OCI-LY1 (cell line): Measurements from ENCODE around the gene BAG5.
A peak's percentile ranks its signal among the peaks of the same experiment; 100 is the strongest.

Experiments
- H2AFZ ChIP-seq: fragments of 200-600 bp; sonication (generic), shearing (Covaris generic); 2 replicates; pipeline ENCODE4 v1.6.0; 2014; ENCODE audit warnings: antibody characterized with exemption, mild to moderate bottlenecking, low read length
- H3F3A ChIP-seq: fragments of 200-600 bp; sonication (generic), shearing (Covaris generic); 2 replicates; pipeline ENCODE4 v1.6.0; 2014; ENCODE audit warnings: mild to moderate bottlenecking, antibody characterized with exemption, low read length, moderate library complexity; ENCODE audit not compliant: insufficient read depth
- H3K27ac ChIP-seq: fragments of 200-600 bp; sonication (generic); 2 replicates; pipeline ENCODE4 v1.5.1; 2014; ENCODE audit warnings: low read length, mixed run types, mild to moderate bottlenecking, low read depth; ENCODE audit not compliant: poor library complexity, severe bottlenecking
- H3K27me3 ChIP-seq: fragments of 200-600 bp; sonication (generic); 2 replicates; pipeline ENCODE4 v1.6.0; 2014; ENCODE audit warnings: antibody characterized with exemption, mild to moderate bottlenecking, low read length, moderate library complexity; ENCODE audit not compliant: insufficient read depth
- H3K36me3 ChIP-seq: fragments of 200-600 bp; sonication (generic); 2 replicates; pipeline ENCODE4 v1.6.1; 2014; ENCODE audit warnings: mild to moderate bottlenecking, antibody characterized with exemption, low read length, moderate library complexity, mixed read lengths; ENCODE audit not compliant: insufficient read depth
- H3K4me1 ChIP-seq: fragments of 200-600 bp; sonication (generic); 2 replicates; pipeline ENCODE4 v1.5.1; 2014; ENCODE audit warnings: mild to moderate bottlenecking, low read length, moderate library complexity; ENCODE audit not compliant: insufficient read depth, severe bottlenecking
- H3K4me2 ChIP-seq: fragments of 200-600 bp; sonication (generic), shearing (Covaris generic); 2 replicates; pipeline ENCODE4 v1.6.1; 2014; ENCODE audit warnings: low read length
- H3K4me3 ChIP-seq: fragments of 200-600 bp; sonication (generic); 2 replicates; pipeline ENCODE4 v1.5.1; 2014; ENCODE audit warnings: low read length, low read depth, mild to moderate bottlenecking, mixed read lengths; ENCODE audit not compliant: poor library complexity, severe bottlenecking
- H3K79me2 ChIP-seq: fragments of 200-600 bp; shearing (Covaris generic); 2 replicates; pipeline ENCODE4 v1.6.1; 2016; ENCODE audit warnings: mixed run types, low read length, mixed read lengths; ENCODE audit not compliant: insufficient read depth
- H3K9ac ChIP-seq: fragments of 200-600 bp; sonication (generic), shearing (Covaris generic); 2 replicates; pipeline ENCODE4 v1.6.1; 2014; ENCODE audit warnings: mild to moderate bottlenecking, low read length, mixed read lengths
- H3K9me2 ChIP-seq: fragments of 200-600 bp; sonication (generic), shearing (Covaris generic); 2 replicates; pipeline ENCODE4 v1.6.1; 2014; ENCODE audit warnings: low read depth, mild to moderate bottlenecking, low read length, mixed read lengths
- H3K9me3 ChIP-seq: fragments of 200-600 bp; shearing (Covaris generic); 2 replicates; pipeline ENCODE4 v1.6.1; 2014; ENCODE audit warnings: low read length, mixed read lengths
- H4K20me1 ChIP-seq: fragments of 200-600 bp; sonication (generic), shearing (Covaris generic); 2 replicates; pipeline ENCODE4 v1.6.0; 2016; ENCODE audit warnings: mild to moderate bottlenecking, low read length; ENCODE audit not compliant: insufficient read depth
- EZH2 ChIP-seq: fragments of 200-600 bp; sonication (generic), shearing (Covaris generic); IDR thresholded peaks from 2 replicates; pipeline ENCODE4 v1.8.0; 2017; ENCODE audit warnings: borderline replicate concordance, mixed run types, mild to moderate bottlenecking, antibody characterized with exemption, low read length, moderate library complexity, mixed read lengths
- TF ChIP-seq, protein P1 (sequence below): fragments of 200-600 bp; sonication (generic), shearing (Covaris generic); IDR thresholded peaks from 2 replicates; pipeline ENCODE4 v1.5.1; 2017; ENCODE audit warnings: mild to moderate bottlenecking, antibody characterized with exemption, low read length, moderate library complexity, mixed read lengths

BAG5 gene

DNA sequence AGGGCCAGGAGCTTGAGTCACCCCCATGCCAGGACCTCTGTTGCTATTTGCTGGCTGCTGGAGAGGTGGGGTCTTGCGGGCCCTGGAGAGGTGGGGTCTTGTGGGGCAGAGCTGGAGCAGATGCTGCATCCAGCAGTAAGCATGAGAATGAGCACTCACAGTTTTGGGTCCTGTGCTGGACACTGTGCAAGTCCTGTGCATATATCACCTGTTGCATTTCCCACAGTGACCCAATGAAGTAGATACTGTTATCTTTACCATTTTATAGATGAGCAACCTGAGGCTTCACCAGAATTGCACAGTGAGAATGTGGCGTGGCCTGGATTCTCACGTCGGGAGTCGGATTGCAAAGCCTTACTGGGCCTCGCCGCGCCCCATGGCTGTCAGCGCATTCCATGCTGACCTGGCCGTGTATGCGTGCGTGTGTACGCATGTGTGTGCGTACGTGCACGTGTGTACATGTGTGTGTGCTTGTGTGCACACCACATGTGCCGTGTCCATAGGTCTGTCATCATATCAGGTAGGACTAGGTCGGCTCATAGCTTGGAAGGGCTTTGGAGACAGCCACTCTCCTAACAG is 12.3 kb upstream of the BAG5 start:
- Histone ChIP-seq H3K4me1 (peaks cover 4% of the 10 kb centered on the region), H3F3A (no peaks in the 10 kb centered on the region), H3K79me2 (no peaks in the 10 kb centered on the region), H3K9me2 (no peaks in the 10 kb centered on the region), H3K4me3 (no peak overlapping the region), H4K20me1 (no peaks in the 10 kb centered on the region), H3K27me3 (no peaks in the 10 kb centered on the region), H3K9me3 (no peaks in the 10 kb centered on the region), H3K27ac (no peak overlapping the region), H3K9ac (no peak overlapping the region), H2AFZ (no peak overlapping the region), H3K36me3 (peaks cover 45% of the 10 kb centered on the region), H3K4me2 (no peak overlapping the region)
- no peak for TF ChIP-seq EZH2
- TF ChIP-seq, protein P1, sequence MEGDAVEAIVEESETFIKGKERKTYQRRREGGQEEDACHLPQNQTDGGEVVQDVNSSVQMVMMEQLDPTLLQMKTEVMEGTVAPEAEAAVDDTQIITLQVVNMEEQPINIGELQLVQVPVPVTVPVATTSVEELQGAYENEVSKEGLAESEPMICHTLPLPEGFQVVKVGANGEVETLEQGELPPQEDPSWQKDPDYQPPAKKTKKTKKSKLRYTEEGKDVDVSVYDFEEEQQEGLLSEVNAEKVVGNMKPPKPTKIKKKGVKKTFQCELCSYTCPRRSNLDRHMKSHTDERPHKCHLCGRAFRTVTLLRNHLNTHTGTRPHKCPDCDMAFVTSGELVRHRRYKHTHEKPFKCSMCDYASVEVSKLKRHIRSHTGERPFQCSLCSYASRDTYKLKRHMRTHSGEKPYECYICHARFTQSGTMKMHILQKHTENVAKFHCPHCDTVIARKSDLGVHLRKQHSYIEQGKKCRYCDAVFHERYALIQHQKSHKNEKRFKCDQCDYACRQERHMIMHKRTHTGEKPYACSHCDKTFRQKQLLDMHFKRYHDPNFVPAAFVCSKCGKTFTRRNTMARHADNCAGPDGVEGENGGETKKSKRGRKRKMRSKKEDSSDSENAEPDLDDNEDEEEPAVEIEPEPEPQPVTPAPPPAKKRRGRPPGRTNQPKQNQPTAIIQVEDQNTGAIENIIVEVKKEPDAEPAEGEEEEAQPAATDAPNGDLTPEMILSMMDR = no peak

DNA sequence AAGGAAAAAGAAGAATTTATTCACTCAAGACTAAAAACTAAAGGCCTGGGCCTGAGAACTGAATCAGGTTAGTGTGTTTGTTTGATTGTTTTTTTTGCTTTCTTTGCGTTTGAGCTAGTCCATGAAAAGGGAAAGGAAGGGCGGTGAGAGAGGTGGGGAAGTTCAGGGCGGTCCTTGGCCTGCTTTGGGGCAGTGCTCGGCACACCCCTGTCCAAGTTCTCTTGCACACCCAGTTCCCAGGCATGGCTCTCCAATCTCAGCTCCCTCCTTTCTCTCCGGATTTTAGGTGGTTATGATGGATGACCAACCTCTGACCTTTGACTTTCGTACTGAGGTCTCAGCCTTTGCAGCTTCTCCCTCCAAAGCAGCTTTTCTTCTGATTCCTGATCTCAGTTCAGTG is 11.6 kb upstream of the BAG5 start:
- TF ChIP-seq EZH2 = no peak
- TF ChIP-seq, protein P1 = no peak
- no peak overlapping the region for H3K4me2 ChIP-seq
- H3K27ac ChIP-seq = no peak overlapping the region
- peaks cover 45% of the 10 kb centered on the region for H3K36me3 ChIP-seq
- H3K9me2 ChIP-seq = no peaks in the 10 kb centered on the region
- no peak overlapping the region for H3K4me3 ChIP-seq
- H3K9me3 ChIP-seq = no peaks in the 10 kb centered on the region
- H3K27me3 ChIP-seq = no peaks in the 10 kb centered on the region
- no peaks in the 10 kb centered on the region for H4K20me1 ChIP-seq
- no peak overlapping the region for H2AFZ ChIP-seq
- peaks cover 10% of the 10 kb centered on the region for H3K4me1 ChIP-seq
- H3F3A ChIP-seq = no peaks in the 10 kb centered on the region
- H3K79me2 ChIP-seq = peaks cover 4% of the 10 kb centered on the region; the same call in 1 of the 2 replicates
- no peak overlapping the region for H3K9ac ChIP-seq

DNA sequence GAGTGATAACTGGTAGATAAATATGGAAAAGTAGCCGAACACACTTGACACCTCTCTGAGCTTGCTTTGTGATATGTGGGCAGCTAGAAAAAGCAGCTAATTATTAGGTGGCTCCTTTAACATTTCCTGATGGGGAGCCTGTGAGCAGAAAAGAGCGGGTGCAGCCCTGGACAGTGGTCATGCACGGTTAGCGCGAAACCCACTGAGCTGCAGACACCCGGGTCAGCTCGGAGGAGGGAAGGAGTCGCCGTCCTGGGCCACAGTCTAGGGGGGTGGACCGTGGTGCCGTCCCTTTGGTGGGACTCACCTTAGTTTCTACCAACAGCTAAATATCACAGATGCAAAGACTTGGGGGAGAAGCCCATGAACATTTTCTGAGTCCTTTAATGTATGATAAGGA is 7.0 kb upstream of the BAG5 start:
- H3F3A ChIP-seq = no peaks in the 10 kb centered on the region
- H4K20me1 ChIP-seq = no peaks in the 10 kb centered on the region
- H3K27ac ChIP-seq = peak overlapping the region; percentile 16
- TF ChIP-seq, protein P1 = no peak
- TF ChIP-seq EZH2 = no peak
- H3K79me2 ChIP-seq = peaks cover 28% of the 10 kb centered on the region
- no peak overlapping the region for H3K4me3 ChIP-seq
- peaks cover 11% of the 10 kb centered on the region for H3K36me3 ChIP-seq
- H3K27me3 ChIP-seq = no peaks in the 10 kb centered on the region
- no peak overlapping the region for H3K9ac ChIP-seq
- no peaks in the 10 kb centered on the region for H3K9me3 ChIP-seq
- H2AFZ ChIP-seq = no peak overlapping the region
- no peaks in the 10 kb centered on the region for H3K9me2 ChIP-seq
- H3K4me1 ChIP-seq = peaks cover 28% of the 10 kb centered on the region
- no peak overlapping the region for H3K4me2 ChIP-seq
